Right lobe of liver (tissue), 6 donors: ENCODE measurements around the gene GALNT14. TPM values are rescaled to one million over a fixed set of nuclear protein-coding genes. Genes with fewer than 3 reads are reported as not detected.

ENCODE experiments used
- ATAC-seq, 4 donors: fragments of 200-7000 bp; cut with Tn5 transposase; one replicate each; pipeline ENCODE4 v1.9.1; 2020; ENCODE audit warnings: mild to moderate bottlenecking in 4 of 4, moderate library complexity in 4 of 4
- DNase-seq, 3 donors: peaks; one replicate each; pipeline ENCODE4 v3.0.0-alpha.2; 2020
- H3K27ac ChIP-seq, 3 donors: fragments of 200-600 bp; one replicate each; pipeline ENCODE4 v1.8.0; 2022
- H3K27me3 ChIP-seq, 2 donors: fragments of 200-600 bp; one replicate each; pipeline ENCODE4 v1.8.0; 2022
- H3K36me3 ChIP-seq, 4 donors: fragments of 200-600 bp; sonication (generic) in 1 of 4; one replicate each; pipeline versions ENCODE4 v1.5.1 to v1.8.0; 2017 to 2022; ENCODE audit warnings: control low read depth in 1 of 4
- H3K4me1 ChIP-seq, 4 donors: fragments of 200-600 bp; sonication (generic) in 1 of 4; one replicate each; pipeline versions ENCODE4 v1.5.1 to v1.8.0; 2017 to 2022; ENCODE audit warnings: control low read depth in 1 of 4
- H3K4me3 ChIP-seq, 3 donors: fragments of 200-600 bp; one replicate each; pipeline ENCODE4 v1.8.0; 2022
- H3K9me3 ChIP-seq, 4 donors: fragments of 200-600 bp; sonication (generic) in 1 of 4; one replicate each; pipeline versions ENCODE4 v1.5.1 to v1.8.0; 2017 to 2022; ENCODE audit warnings: control low read depth in 1 of 4
- CTCF ChIP-seq, 4 donors: fragments of 200-600 bp in 3 of 4; fragments of 450-650 bp in 1 of 4; IDR thresholded peaks; one replicate each; pipeline versions ENCODE4 v1.5.1 to v1.8.0; 2016 to 2022; ENCODE audit warnings: antibody characterized with exemption in 4 of 4, mild to moderate bottlenecking in 2 of 4
- POLR2A ChIP-seq: fragments of 450-650 bp; IDR thresholded peaks from one replicate; pipeline ENCODE4 v1.6.1; 2017; ENCODE audit warnings: antibody characterized with exemption, mild to moderate bottlenecking
- WGBS: methylation state at CpG from one replicate; pipeline ENCODE4 v1.1.6; 2018; ENCODE audit warnings: low coverage, low lambda C conversion rate; ENCODE audit not compliant: insufficient coverage; ENCODE audit errors: missing lambda C conversion rate; 5-methylcytosine and 5-hydroxymethylcytosine counted together
- intact Hi-C, 2 donors: fragments of 100-400 bp; cut with DNase I; formaldehyde crosslinking; loops; one replicate each; pipeline versions ENCODE4 v1.11.2 to v1.14.1; 2022
- total RNA-seq, 6 experiments: library from RNA; depleted of rRNA in 2 of 6; stranded (reverse); fragments of >200 nt in 2 of 6; fragmentation: NEBNext Ultra II Directional in 3 of 6; extraction: Animal tissue kit (Norgen Biotek cat#: 25700) in 3 of 6; gene quantifications; one replicate each; pipeline versions ENCODE4 v1.1.0 to v1.2.4, GENCODE V29; 2016 to 2023
- donor health status: DM: no; HTN: yes; CAD: no.
- donor health status: DM: no; HTN: no; CAD: no.
- donor health status: DM: no; HTN: no; CAD: no.
- donor health status: DM: no; HTN: yes; CAD: no.
- donor health status: DM: no; HTN: yes; CAD: no.

The GALNT14 gene
- total RNA-seq, 6 experiments from 2014 or later, result 0.37 to 2.8 (median 1.0) TPM

GRCh38 chr2:30923623-30924022 lies 214.6 kb downstream of the GALNT14 start:
- Histone ChIP-seq H3K27me3 (no peaks in the 10 kb centered on the region), H3K36me3 (no peaks in the 10 kb centered on the region), H3K4me1 (no peaks in the 10 kb centered on the region), H3K9me3 (no peaks in the 10 kb centered on the region), H3K27ac (no peak overlapping the region), H3K4me3 (no peak overlapping the region)
- no peak for ATAC-seq
- DNase-seq, result no peak
- 70% methylated on average over 2 of the region's 5 CpGs for WGBS
- TF ChIP-seq POLR2A, result no peak
- TF ChIP-seq CTCF (IDR thresholded peaks at IDR 0.05), result no peak
- intact Hi-C loops, result no loop called here

- no peak for TF ChIP-seq CTCF (IDR thresholded peaks at IDR 0.05)
- TF ChIP-seq POLR2A, result no peak
- Histone ChIP-seq H3K36me3 (no peaks in the 10 kb centered on the region), H3K4me1 (no peaks in the 10 kb centered on the region), H3K9me3 (no peaks in the 10 kb centered on the region), H3K27ac (no peak overlapping the region), H3K27me3 (no peaks in the 10 kb centered on the region), H3K4me3 (no peak overlapping the region)
- 100% methylated on average over 1 of the region's 5 CpGs for WGBS
- ATAC-seq (no peak), DNase-seq (no peak)
- intact Hi-C loops, result no loop called here
Measured at GRCh38 chr2:30920511-30920910, 217.7 kb downstream of the GALNT14 start.

- Histone ChIP-seq H3K4me1 (no peaks in the 10 kb centered on the region), H3K27me3 (no peaks in the 10 kb centered on the region), H3K36me3 (no peaks in the 10 kb centered on the region), H3K4me3 (no peak overlapping the region), H3K9me3 (no peaks in the 10 kb centered on the region), H3K27ac (no peak overlapping the region)
- intact Hi-C loops, result no loop called here
- DNase-seq (peak in 1 of 3 donors; percentile 29), ATAC-seq (peak; percentile 20 to 55 (median 26))
- TF ChIP-seq POLR2A (no peak), CTCF (IDR thresholded peaks at IDR 0.05) (peak in 2 of 4 donors; percentile 25 to 28)
- WGBS, result 58% methylated on average over 1 of the region's 3 CpGs
Measured at GRCh38 chr2:30915486-30915885, 222.8 kb downstream of the GALNT14 start.

- no peak for DNase-seq
- WGBS, result 75% methylated on average over 3 of the region's 5 CpGs
- ATAC-seq, result no peak
- TF ChIP-seq POLR2A (no peak), CTCF (IDR thresholded peaks at IDR 0.05) (no peak)
- intact Hi-C loops, result no loop called here
- Histone ChIP-seq H3K4me3 (no peak overlapping the region), H3K27me3 (no peaks in the 10 kb centered on the region), H3K4me1 (no peaks in the 10 kb centered on the region), H3K9me3 (no peaks in the 10 kb centered on the region), H3K36me3 (no peaks in the 10 kb centered on the region), H3K27ac (no peak overlapping the region)
Measured at GRCh38 chr2:30914456-30914855, 223.8 kb downstream of the GALNT14 start.

- no peak overlapping the region for H3K4me3 ChIP-seq
- H3K36me3 ChIP-seq, result no peaks in the 10 kb centered on the region
- no peak overlapping the region for H3K27ac ChIP-seq
- no peaks in the 10 kb centered on the region for H3K27me3 ChIP-seq
- no peak for ATAC-seq
- no peaks in the 10 kb centered on the region for H3K4me1 ChIP-seq
- TF ChIP-seq CTCF (IDR thresholded peaks at IDR 0.05) (no peak), POLR2A (no peak)
- intact Hi-C loops, result no loop called here
- no peaks in the 10 kb centered on the region for H3K9me3 ChIP-seq
- 87% methylated on average over 4 of the region's 5 CpGs for WGBS
- no peak for DNase-seq
Measured at GRCh38 chr2:30912056-30912455, 226.2 kb downstream of the GALNT14 start.
